Activated T-helper 1 cell treated with anti-CD3 and anti-CD28 coated beads, Interleukin-12 subunit alpha, Interleukin-12 subunit beta, Interleukin-2, Interleukin-4 antibody, amounts not matched to agents 30 ng/mL and 10 ng/mL and 1 ng/mL, durations not matched to agents 14 hours and 24 hours and 36 hours (primary cell): ENCODE measurements around the gene KBTBD8. TPM values are rescaled to one million over a fixed set of nuclear protein-coding genes. Genes with fewer than 3 reads are reported as not detected.
A peak's percentile ranks its signal among the peaks of the same experiment; 100 is the strongest.

ENCODE experiments used
- DNase-seq: peaks from one replicate; pipeline ENCODE4 v3.0.0; 2021; ENCODE audit warnings: low spot score
- H3K27ac Mint-ChIP-seq: one replicate; pipeline ENCODE4 v1.8.0; 2021; ENCODE audit warnings: mild to moderate bottlenecking, mixed read lengths
- H3K27me3 Mint-ChIP-seq: one replicate; pipeline ENCODE4 v1.8.0; 2022; ENCODE audit warnings: mild to moderate bottlenecking, moderate library complexity, mixed read lengths; ENCODE audit not compliant: insufficient read depth
- H3K36me3 Mint-ChIP-seq: one replicate; pipeline ENCODE4 v1.8.0; 2021; ENCODE audit warnings: low read depth, mixed read lengths
- H3K4me1 Mint-ChIP-seq: one replicate; pipeline ENCODE4 v1.8.0; 2021; ENCODE audit warnings: low read depth, mixed read lengths
- H3K4me3 Mint-ChIP-seq: one replicate; pipeline ENCODE4 v1.8.0; 2021; ENCODE audit warnings: mild to moderate bottlenecking, moderate library complexity, mixed read lengths
- H3K9me3 Mint-ChIP-seq: one replicate; pipeline ENCODE4 v1.8.0; 2021; ENCODE audit warnings: mixed read lengths
- intact Hi-C: fragments of 100-400 bp; cut with micrococcal nuclease; formaldehyde crosslinking; loops from one replicate; pipeline ENCODE4 v1.15.1; 2024
- total RNA-seq: library from RNA; stranded (reverse); gene quantifications from 2 replicates; pipeline ENCODE4 v1.2.3, GENCODE V29; 2022

KBTBD8 gene
- total RNA-seq, 1 donor from 2014 or later: 18.3 TPM

GRCh38 chr3:67001086-67001861 is 3.2 kb downstream of the KBTBD8 start:
- intact Hi-C loops: no loop called here
- Mint-ChIP-seq H3K36me3 (peaks cover 30% of the 10 kb centered on the region), H3K4me1 (peaks cover 58% of the 10 kb centered on the region), H3K27ac (peak overlapping the region; percentile 63), H3K4me3 (peak overlapping the region; percentile 45), H3K27me3 (no peaks in the 10 kb centered on the region), H3K9me3 (no peaks in the 10 kb centered on the region)
- no peak for DNase-seq

GRCh38 chr3:67005974-67006373 is 7.9 kb downstream of the KBTBD8 start:
- H3K4me3 Mint-ChIP-seq: no peak overlapping the region
- peaks cover 40% of the 10 kb centered on the region for H3K36me3 Mint-ChIP-seq
- H3K4me1 Mint-ChIP-seq: peaks cover 34% of the 10 kb centered on the region
- H3K9me3 Mint-ChIP-seq: no peaks in the 10 kb centered on the region
- H3K27me3 Mint-ChIP-seq: no peaks in the 10 kb centered on the region
- intact Hi-C loops: no loop called here
- no peak overlapping the region for H3K27ac Mint-ChIP-seq
- no peak for DNase-seq

- Mint-ChIP-seq H3K36me3 (peaks cover 43% of the 10 kb centered on the region), H3K4me3 (no peak overlapping the region), H3K27ac (no peak overlapping the region), H3K9me3 (no peaks in the 10 kb centered on the region), H3K4me1 (peaks cover 30% of the 10 kb centered on the region), H3K27me3 (no peaks in the 10 kb centered on the region)
- no peak for DNase-seq
- intact Hi-C loops: no loop called here
Observed at GRCh38 chr3:67006460-67006859, 8.4 kb downstream of the KBTBD8 start.

GRCh38 chr3:67008388-67008787 is 10.3 kb downstream of the KBTBD8 start:
- Mint-ChIP-seq H3K27me3 (no peaks in the 10 kb centered on the region), H3K36me3 (peaks cover 42% of the 10 kb centered on the region), H3K9me3 (no peaks in the 10 kb centered on the region), H3K4me3 (no peak overlapping the region), H3K4me1 (peaks cover 21% of the 10 kb centered on the region), H3K27ac (no peak overlapping the region)
- intact Hi-C loops: no loop called here
- DNase-seq: no peak

- H3K4me1 Mint-ChIP-seq: peaks cover 13% of the 10 kb centered on the region
- no peaks in the 10 kb centered on the region for H3K27me3 Mint-ChIP-seq
- intact Hi-C loops: no loop called here
- no peak overlapping the region for H3K27ac Mint-ChIP-seq
- no peaks in the 10 kb centered on the region for H3K9me3 Mint-ChIP-seq
- peaks cover 34% of the 10 kb centered on the region for H3K36me3 Mint-ChIP-seq
- no peak overlapping the region for H3K4me3 Mint-ChIP-seq
- DNase-seq: no peak
Observed at GRCh38 chr3:67009716-67010115, 11.6 kb downstream of the KBTBD8 start.

GRCh38 chr3:67011414-67012131 is 13.5 kb downstream of the KBTBD8 start:
- intact Hi-C loops: no loop called here
- H3K4me3 Mint-ChIP-seq: no peak overlapping the region
- DNase-seq: no peak
- no peak overlapping the region for H3K27ac Mint-ChIP-seq
- H3K36me3 Mint-ChIP-seq: peaks cover 23% of the 10 kb centered on the region
- H3K9me3 Mint-ChIP-seq: no peaks in the 10 kb centered on the region
- H3K27me3 Mint-ChIP-seq: no peaks in the 10 kb centered on the region
- H3K4me1 Mint-ChIP-seq: peaks cover 7% of the 10 kb centered on the region

GRCh38 chr3:67012564-67012963 is 14.5 kb downstream of the KBTBD8 start:
- no peaks in the 10 kb centered on the region for H3K9me3 Mint-ChIP-seq
- H3K36me3 Mint-ChIP-seq: peaks cover 23% of the 10 kb centered on the region
- no peaks in the 10 kb centered on the region for H3K27me3 Mint-ChIP-seq
- H3K4me1 Mint-ChIP-seq: peaks cover 13% of the 10 kb centered on the region
- DNase-seq: no peak
- H3K27ac Mint-ChIP-seq: no peak overlapping the region
- intact Hi-C loops: no loop called here
- H3K4me3 Mint-ChIP-seq: no peak overlapping the region

- no peak overlapping the region for H3K4me3 Mint-ChIP-seq
Observed at GRCh38 chr3:67015702-67016484, 17.8 kb downstream of the KBTBD8 start.

GRCh38 chr3:67016522-67017080 is 18.5 kb downstream of the KBTBD8 start:
- Mint-ChIP-seq H3K27me3 (peaks cover 3% of the 10 kb centered on the region), H3K4me1 (peaks cover 25% of the 10 kb centered on the region), H3K36me3 (peaks cover 8% of the 10 kb centered on the region), H3K9me3 (no peaks in the 10 kb centered on the region), H3K4me3 (no peak overlapping the region), H3K27ac (no peak overlapping the region)
- DNase-seq: no peak
- intact Hi-C loops: no loop called here

More at GRCh38 chr3:67015702-67016484, 17.8 kb downstream of the KBTBD8 start:
- intact Hi-C loops: no loop called here
- Mint-ChIP-seq H3K4me1 (peaks cover 25% of the 10 kb centered on the region), H3K9me3 (no peaks in the 10 kb centered on the region), H3K27ac (no peak overlapping the region), H3K27me3 (peaks cover 3% of the 10 kb centered on the region), H3K36me3 (peaks cover 11% of the 10 kb centered on the region)
- DNase-seq: no peak

GRCh38 chr3:67017211-67017610 is 19.1 kb downstream of the KBTBD8 start:
- intact Hi-C loops: no loop called here
- Mint-ChIP-seq H3K27me3 (peaks cover 3% of the 10 kb centered on the region), H3K27ac (no peak overlapping the region), H3K9me3 (no peaks in the 10 kb centered on the region), H3K36me3 (peaks cover 2% of the 10 kb centered on the region), H3K4me1 (peaks cover 25% of the 10 kb centered on the region), H3K4me3 (no peak overlapping the region)
- no peak for DNase-seq

GRCh38 chr3:67018105-67018788 is 20.1 kb downstream of the KBTBD8 start:
- peaks cover 6% of the 10 kb centered on the region for H3K27me3 Mint-ChIP-seq
- H3K4me1 Mint-ChIP-seq: peaks cover 25% of the 10 kb centered on the region
- H3K9me3 Mint-ChIP-seq: no peaks in the 10 kb centered on the region
- peak overlapping the region; percentile 9 for H3K4me3 Mint-ChIP-seq
- DNase-seq: no peak
- no peaks in the 10 kb centered on the region for H3K36me3 Mint-ChIP-seq
- intact Hi-C loops: no loop called here
- no peak overlapping the region for H3K27ac Mint-ChIP-seq

GRCh38 chr3:67018789-67019526 is 20.9 kb downstream of the KBTBD8 start:
- Mint-ChIP-seq H3K27me3 (peaks cover 6% of the 10 kb centered on the region), H3K27ac (no peak overlapping the region), H3K36me3 (no peaks in the 10 kb centered on the region), H3K4me3 (no peak overlapping the region), H3K4me1 (peaks cover 25% of the 10 kb centered on the region), H3K9me3 (no peaks in the 10 kb centered on the region)
- intact Hi-C loops: no loop called here
- no peak for DNase-seq
